ENCODE data around the gene NRG3. TPM values are rescaled to one million over a fixed set of nuclear protein-coding genes. Genes with fewer than 3 reads are reported as not detected.
A peak's percentile ranks its signal among the peaks of the same experiment; 100 is the strongest.

NRG3 gene
- total RNA-seq, 4 donors from 2014 or later = 0.32 to 1.4 TPM; not detected in 2

DNA sequence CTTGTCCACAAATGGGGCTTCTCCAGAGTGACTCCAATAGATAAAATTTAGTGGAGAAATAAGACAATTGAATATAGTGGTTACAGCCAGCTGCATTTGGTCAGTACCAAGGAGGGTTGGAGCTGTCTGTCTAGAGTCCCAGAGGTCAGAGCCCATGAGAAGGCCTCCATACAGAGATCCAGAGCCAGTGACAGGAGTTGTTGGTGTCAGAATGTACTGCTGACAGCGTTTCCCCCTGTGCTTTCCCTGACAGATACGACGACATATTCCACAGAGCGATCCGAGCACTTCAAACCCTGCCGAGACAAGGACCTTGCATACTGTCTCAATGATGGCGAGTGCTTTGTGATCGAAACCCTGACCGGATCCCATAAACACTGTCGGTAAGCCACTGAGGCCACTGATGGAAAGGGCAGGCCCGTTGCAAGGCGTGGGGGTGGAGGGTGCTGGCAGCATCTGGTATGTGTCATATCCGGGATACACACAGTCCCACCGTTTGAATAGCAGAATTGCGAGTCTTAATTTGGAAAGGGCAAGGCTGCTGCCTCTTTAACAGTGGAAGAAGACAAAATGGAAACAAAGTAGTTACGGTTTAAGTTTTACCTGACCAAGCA is 483.6 kb downstream of the NRG3 start:
- intact Hi-C loops (cut with DNase I; ENCODE audit: low total_unique reads) = no loop called here
- Histone ChIP-seq H3K27me3 (no peaks in the 10 kb centered on the region), H3K9me3 (no peaks in the 10 kb centered on the region), H3K4me1 (no peaks in the 10 kb centered on the region), H3K36me3 (no peaks in the 10 kb centered on the region), H3K27ac (no peak overlapping the region), H3K4me3 (no peak overlapping the region)
- TF ChIP-seq CTCF (IDR thresholded peaks at IDR 0.05) (no peak), POLR2A (IDR thresholded peaks at IDR 0.05) (no peak), EP300 (IDR thresholded peaks at IDR 0.05; ENCODE audit: low read depth) (no peak), POLR2AphosphoS5 (IDR thresholded peaks at IDR 0.05) (no peak)
- in situ Hi-C loops (cut with MboI; ENCODE audit: low pct_ligation_motif_present in 1 of 4, low pct_unique_long_range_greater_than_20kb in 1 of 4, low sequenced_read_pairs in 3 of 4) = no loop called here
- 60 to 75% methylated on average over 2 to 16 of the region's 16 CpGs for WGBS, 2 donors (ENCODE audit: low coverage in 1 of 2)
- DNase-seq = no peak

DNA sequence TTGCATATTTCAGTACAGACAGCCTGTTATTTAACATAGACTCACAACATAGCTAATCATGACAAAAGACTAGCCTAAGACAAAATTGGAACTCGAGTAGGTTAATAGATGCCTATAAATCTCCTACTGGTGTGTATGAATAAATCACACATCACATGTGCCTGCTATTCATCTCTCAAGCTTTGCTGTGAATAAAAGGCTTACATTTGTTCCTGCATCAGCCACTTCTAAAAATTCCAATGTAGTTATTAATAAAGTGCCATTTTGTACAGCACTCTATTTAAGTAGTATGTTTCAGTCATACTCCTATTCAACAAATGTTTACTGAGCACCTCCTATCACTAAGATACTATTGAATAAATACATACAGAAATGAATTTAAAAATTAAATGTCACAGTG is 486.3 kb downstream of the NRG3 start:
- Histone ChIP-seq H3K4me3 (no peak overlapping the region), H3K9me3 (no peaks in the 10 kb centered on the region), H3K4me1 (no peaks in the 10 kb centered on the region), H3K36me3 (no peaks in the 10 kb centered on the region), H3K27me3 (no peaks in the 10 kb centered on the region), H3K27ac (no peak overlapping the region)
- intact Hi-C loops (cut with DNase I; ENCODE audit: low total_unique reads) = no loop called here
- no peak for DNase-seq
- TF ChIP-seq EP300 (IDR thresholded peaks at IDR 0.05; ENCODE audit: low read depth) (no peak), POLR2A (IDR thresholded peaks at IDR 0.05) (no peak), POLR2AphosphoS5 (IDR thresholded peaks at IDR 0.05) (no peak), CTCF (IDR thresholded peaks at IDR 0.05) (no peak)
- in situ Hi-C loops (cut with MboI; ENCODE audit: low pct_ligation_motif_present in 1 of 4, low pct_unique_long_range_greater_than_20kb in 1 of 4, low sequenced_read_pairs in 3 of 4) = no loop called here
- WGBS, 2 donors (ENCODE audit: low coverage in 1 of 2) = 37 to 50% methylated on average over 1 of the region's 1 CpG

DNA sequence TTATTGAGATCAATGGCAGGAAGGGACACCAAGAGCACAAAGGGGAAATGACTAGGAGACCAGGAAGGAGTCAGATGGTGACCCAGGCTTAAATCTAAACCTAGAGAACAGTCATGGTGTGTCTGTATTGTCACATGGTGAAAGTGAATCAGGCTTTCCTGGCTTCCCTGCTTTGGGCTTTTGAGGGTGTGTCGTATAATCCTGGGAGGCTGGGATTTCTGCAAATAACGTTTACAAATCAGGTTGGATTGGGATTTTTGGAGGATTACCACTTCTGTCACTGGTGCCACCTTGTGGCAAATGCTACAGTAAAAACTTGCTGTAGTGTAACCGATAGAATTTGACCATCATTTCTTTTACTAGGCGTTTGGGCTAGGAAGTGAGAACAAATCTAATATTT is 502.6 kb downstream of the NRG3 start:
- TF ChIP-seq CTCF (IDR thresholded peaks at IDR 0.05) (peak in 3 of 5 experiments; percentile 20 to 35 (median 23)), POLR2A (IDR thresholded peaks at IDR 0.05) (no peak)
- 31 to 44% methylated on average over 2 to 4 of the region's 4 CpGs for WGBS, 2 donors (ENCODE audit: low coverage in 1 of 2)
- in situ Hi-C loops (cut with MboI; ENCODE audit: low pct_ligation_motif_present in 1 of 4, low pct_unique_long_range_greater_than_20kb in 1 of 4, low sequenced_read_pairs in 3 of 4) = no loop called here
- Histone ChIP-seq H3K4me1 (no peaks in the 10 kb centered on the region), H3K4me3 (no peak overlapping the region), H3K36me3 (no peaks in the 10 kb centered on the region), H3K27me3 (no peaks in the 10 kb centered on the region), H3K27ac (no peak overlapping the region), H3K9me3 (no peaks in the 10 kb centered on the region)
- intact Hi-C loops (cut with DNase I; ENCODE audit: low total_unique reads) = no loop called here
- DNase-seq = no peak

GRCh38 chr10:82378146-82378545 is 503.2 kb downstream of the NRG3 start:
- in situ Hi-C loops (cut with MboI; ENCODE audit: low pct_ligation_motif_present in 1 of 4, low pct_unique_long_range_greater_than_20kb in 1 of 4, low sequenced_read_pairs in 3 of 4) (no loop called here), intact Hi-C loops (cut with DNase I; ENCODE audit: low total_unique reads) (no loop called here)
- Histone ChIP-seq H3K27ac (no peak overlapping the region), H3K36me3 (no peaks in the 10 kb centered on the region), H3K27me3 (no peaks in the 10 kb centered on the region), H3K9me3 (no peaks in the 10 kb centered on the region), H3K4me3 (no peak overlapping the region), H3K4me1 (no peaks in the 10 kb centered on the region)
- no peak for DNase-seq
- WGBS, 2 donors (ENCODE audit: low coverage in 1 of 2) = 16 to 31% methylated on average over 2 of the region's 2 CpGs
- TF ChIP-seq EP300 (IDR thresholded peaks at IDR 0.05; ENCODE audit: low read depth) (no peak), POLR2AphosphoS5 (IDR thresholded peaks at IDR 0.05) (no peak), POLR2A (IDR thresholded peaks at IDR 0.05) (no peak), CTCF (IDR thresholded peaks at IDR 0.05) (no peak)

Measured in transverse colon (tissue), 4 donors.